Right atrium auricular region (tissue), 2 donors: ENCODE results near the gene HES7. TPM values are rescaled to one million over a fixed set of nuclear protein-coding genes. Genes with fewer than 3 reads are reported as not detected.
A peak's percentile ranks its signal among the peaks of the same experiment; 100 is the strongest.

Experiments
- DNase-seq: peaks from one replicate; pipeline ENCODE4 v3.0.0-alpha.2; 2019; ENCODE audit warnings: low spot score
- H3K27ac ChIP-seq, 2 donors: fragments of 200-600 bp; sonication (generic); 1 replicate in 1 of 2; 2 replicates in 1 of 2; pipeline ENCODE4 v1.5.1; 2016 to 2019
- H3K27me3 ChIP-seq, 2 donors: fragments of 200-600 bp; sonication (generic); one replicate each; pipeline versions ENCODE4 v1.5.1 to v1.6.0; 2017 to 2019
- H3K36me3 ChIP-seq: fragments of 200-600 bp; sonication (generic); one replicate; pipeline ENCODE4 v1.5.1; 2016
- H3K4me1 ChIP-seq, 2 donors: fragments of 200-600 bp; sonication (generic); one replicate each; pipeline versions ENCODE4 v1.5.1 to v1.6.0; 2017 to 2019
- H3K4me3 ChIP-seq, 2 donors: fragments of 200-600 bp; sonication (generic); 1 replicate in 1 of 2; 2 replicates in 1 of 2; pipeline ENCODE4 v1.5.1; 2017 to 2019; ENCODE audit warnings: mild to moderate bottlenecking in 1 of 2, moderate library complexity in 1 of 2
- H3K9me3 ChIP-seq, 2 donors: fragments of 200-600 bp; sonication (generic); one replicate each; pipeline ENCODE4 v1.5.1; 2019
- CTCF ChIP-seq, 2 donors: fragments of 200-600 bp; sonication (generic); IDR thresholded peaks; one replicate each; pipeline ENCODE4 v1.5.1; 2019; ENCODE audit warnings: antibody characterized with exemption in 2 of 2
- total RNA-seq, 2 donors: library from RNA; depleted of rRNA; stranded (reverse); fragments of >200 nt; gene quantifications; one replicate each; pipeline ENCODE4 v1.1.0, GENCODE V29; 2016

The HES7 gene
- total RNA-seq, 2 donors from 2014 or later, result not detected

- Histone ChIP-seq H3K9me3 (no peaks in the 10 kb centered on the region), H3K27ac (peak overlapping the region; percentile 22 to 41), H3K27me3 (no peaks in the 10 kb centered on the region), H3K4me1 (peaks cover 0 to 54% of the 10 kb centered on the region in 2 donors), H3K4me3 (no peak overlapping the region), H3K36me3 (peaks cover 81% of the 10 kb centered on the region)
- DNase-seq, result no peak
- TF ChIP-seq CTCF (IDR thresholded peaks at IDR 0.05), result no peak
These were observed 18.4 kb upstream of the HES7 start for GRCh38 chr17:8142158-8142886.

GRCh38 chr17:8141741-8142140, 17.8 kb upstream of the HES7 start:
- H3K27me3 ChIP-seq, result no peaks in the 10 kb centered on the region
- no peak for TF ChIP-seq CTCF (IDR thresholded peaks at IDR 0.05)
- H3K36me3 ChIP-seq, result peaks cover 75% of the 10 kb centered on the region
- H3K27ac ChIP-seq, result peak overlapping the region; percentile 22 to 41
- H3K4me1 ChIP-seq, result peaks cover 0 to 48% of the 10 kb centered on the region in 2 donors
- H3K9me3 ChIP-seq, result no peaks in the 10 kb centered on the region
- no peak for DNase-seq
- no peak overlapping the region for H3K4me3 ChIP-seq

GRCh38 chr17:8141045-8141444, 17.1 kb upstream of the HES7 start:
- Histone ChIP-seq H3K4me3 (no peak overlapping the region), H3K36me3 (peaks cover 69% of the 10 kb centered on the region), H3K27ac (peak overlapping the region; percentile 88 to 95), H3K27me3 (no peaks in the 10 kb centered on the region), H3K9me3 (no peaks in the 10 kb centered on the region), H3K4me1 (peaks cover 0 to 41% of the 10 kb centered on the region in 2 donors)
- DNase-seq, result no peak
- TF ChIP-seq CTCF (IDR thresholded peaks at IDR 0.05), result no peak

GRCh38 chr17:8140065-8141029, 16.4 kb upstream of the HES7 start:
- H3K36me3 ChIP-seq, result peaks cover 62% of the 10 kb centered on the region
- H3K4me1 ChIP-seq, result peaks cover 0 to 37% of the 10 kb centered on the region in 2 donors
- H3K27ac ChIP-seq, result peak overlapping the region; percentile 88 to 95
- H3K9me3 ChIP-seq, result no peaks in the 10 kb centered on the region
- TF ChIP-seq CTCF (IDR thresholded peaks at IDR 0.05), result no peak
- DNase-seq, result no peak
- H3K27me3 ChIP-seq, result no peaks in the 10 kb centered on the region
- H3K4me3 ChIP-seq, result no peak overlapping the region

- no peaks in the 10 kb centered on the region for H3K9me3 ChIP-seq
These were observed 14.9 kb upstream of the HES7 start for GRCh38 chr17:8138672-8139371.

More at GRCh38 chr17:8138672-8139371, 14.9 kb upstream of the HES7 start:
- H3K27me3 ChIP-seq, result no peaks in the 10 kb centered on the region
- peak overlapping the region in 1 of 2 donors; percentile 10 for H3K4me3 ChIP-seq
- DNase-seq, result peak; percentile 97
- peak overlapping the region; percentile 88 to 95 for H3K27ac ChIP-seq
- peaks cover 46% of the 10 kb centered on the region for H3K36me3 ChIP-seq
- peak; percentile 57 to 89 for TF ChIP-seq CTCF (IDR thresholded peaks at IDR 0.05)
- H3K4me1 ChIP-seq, result peaks cover 0 to 37% of the 10 kb centered on the region in 2 donors
